MCF 10A (cell line): ENCODE measurements around the gene ATP1A2. TPM values are rescaled to one million over a fixed set of nuclear protein-coding genes. Genes with fewer than 3 reads are reported as not detected.

Source experiments
- BruUV-seq: library from RNA; stranded (reverse); fragments of 400-500 nt; replicated peaks from 2 replicates; lab custom pipeline; 2021; lab: Mats Ljungman, UMichigan
- CTCF ChIA-PET: fragments of 300-600 bp; sonication (Branson Sonifier 250); formaldehyde crosslinking; extraction: SDS; loops from one replicate; lab custom pipeline; 2021; ENCODE audit warnings: antibody characterized with exemption, inconsistent platforms; lab: Yijun Ruan, JAX
- POLR2A ChIA-PET: fragments of 300-600, 350-650 bp; sonication (Branson Sonifier 250); formaldehyde crosslinking; extraction: SDS; loops from one replicate; lab custom pipeline; 2020; ENCODE audit warnings: antibody characterized with exemption, inconsistent platforms; lab: Yijun Ruan, JAX
- DNase-seq: peaks from one replicate; pipeline ENCODE4 v3.0.0-alpha.2; 2018; ENCODE audit not compliant: unreplicated experiment
- H3K27ac Mint-ChIP-seq: one replicate; pipeline ENCODE4 v1.8.0; 2022; ENCODE audit warnings: mild to moderate bottlenecking, low read depth, mixed read lengths; ENCODE audit not compliant: unreplicated experiment
- H3K27me3 Mint-ChIP-seq: one replicate; pipeline ENCODE4 v1.8.0; 2022; ENCODE audit warnings: mixed read lengths; ENCODE audit not compliant: insufficient read depth, unreplicated experiment
- H3K36me3 Mint-ChIP-seq: one replicate; pipeline ENCODE4 v1.8.0; 2022; ENCODE audit warnings: mild to moderate bottlenecking, moderate library complexity, mixed read lengths; ENCODE audit not compliant: insufficient read depth, unreplicated experiment
- H3K4me1 Mint-ChIP-seq: one replicate; pipeline ENCODE4 v1.8.0; 2022; ENCODE audit warnings: mixed read lengths; ENCODE audit not compliant: insufficient read depth, unreplicated experiment
- H3K4me3 Mint-ChIP-seq: one replicate; pipeline ENCODE4 v1.8.0; 2022; ENCODE audit warnings: mild to moderate bottlenecking, moderate library complexity, mixed read lengths; ENCODE audit not compliant: unreplicated experiment
- H3K9me3 Mint-ChIP-seq: one replicate; pipeline ENCODE4 v1.8.0; 2022; ENCODE audit warnings: mixed read lengths; ENCODE audit not compliant: unreplicated experiment
- intact Hi-C: fragments of 100-400 bp; cut with micrococcal nuclease; formaldehyde crosslinking; loops from 2 replicates; pipeline ENCODE4 v1.14.1; 2022
- total RNA-seq: library from RNA; stranded (reverse); gene quantifications from 2 replicates; pipeline ENCODE4 v1.2.3, GENCODE V29; 2022
- TF ChIP-seq, protein P1 (sequence below): fragments of 200-600 bp; IDR thresholded peaks from one replicate; pipeline ENCODE4 v1.8.0; 2022; ENCODE audit warnings: antibody characterized with exemption, mild to moderate bottlenecking; ENCODE audit not compliant: unreplicated experiment

ATP1A2 gene
- total RNA-seq, 1 experiment from 2014 or later, result not detected

DNA sequence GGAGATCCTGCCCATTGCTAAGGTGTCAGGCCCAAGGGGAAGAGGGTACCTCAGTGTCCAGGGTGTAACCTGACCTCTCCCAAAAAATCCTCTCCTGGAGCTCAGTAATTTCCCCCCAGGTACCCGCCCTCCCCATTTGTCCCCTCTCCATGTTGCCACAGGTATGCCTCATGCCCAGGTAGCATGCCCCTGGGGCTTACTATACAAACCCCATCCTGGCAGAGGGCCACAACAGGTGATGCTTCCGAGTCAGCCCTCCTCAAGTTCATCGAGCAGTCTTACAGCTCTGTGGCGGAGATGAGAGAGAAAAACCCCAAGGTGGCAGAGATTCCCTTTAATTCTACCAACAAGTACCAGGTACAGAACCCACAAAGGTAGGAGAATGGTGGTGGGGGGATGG, 51.5 kb downstream of the ATP1A2 start:
- POLR2A ChIA-PET, result interaction anchor here (1.0 kb wide), 1 partner anchor 42 kb away, joined by 3 read pairs; no protein-coding TSS in a partner anchor
- no peak for DNase-seq
- BruUV-seq, result no TSS peak

DNA sequence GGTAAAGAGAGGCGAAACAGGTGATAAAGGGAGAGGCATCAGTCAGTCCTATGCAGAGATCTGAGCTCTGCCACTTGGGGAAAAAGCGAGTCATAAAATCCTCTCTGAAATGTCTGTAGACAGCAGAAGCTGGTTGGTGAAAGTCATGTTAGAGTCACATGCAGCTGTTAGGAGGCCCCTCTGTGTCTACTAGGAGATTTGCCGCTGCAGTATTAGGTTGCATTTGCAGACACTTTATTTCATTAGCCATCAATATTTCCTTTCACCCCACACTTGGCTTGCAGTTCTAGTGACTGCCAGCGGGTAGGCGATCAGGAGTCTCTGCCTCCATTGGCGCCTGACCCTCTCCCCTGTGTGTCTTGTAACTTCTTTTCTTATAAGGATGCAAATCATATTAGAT, 52.0 kb downstream of the ATP1A2 start:
- peaks cover 6% of the 10 kb centered on the region for H3K4me1 Mint-ChIP-seq
- no peak overlapping the region for H3K27ac Mint-ChIP-seq
- H3K36me3 Mint-ChIP-seq, result no peaks in the 10 kb centered on the region
- H3K9me3 Mint-ChIP-seq, result no peaks in the 10 kb centered on the region
- POLR2A ChIA-PET, result interaction anchor here (1.0 kb wide), 1 partner anchor 43 kb away, joined by 3 read pairs; no protein-coding TSS in a partner anchor
- peaks cover 35% of the 10 kb centered on the region for H3K27me3 Mint-ChIP-seq
- intact Hi-C loops, result no loop called here
- DNase-seq, result no peak
- TF ChIP-seq, protein P1, sequence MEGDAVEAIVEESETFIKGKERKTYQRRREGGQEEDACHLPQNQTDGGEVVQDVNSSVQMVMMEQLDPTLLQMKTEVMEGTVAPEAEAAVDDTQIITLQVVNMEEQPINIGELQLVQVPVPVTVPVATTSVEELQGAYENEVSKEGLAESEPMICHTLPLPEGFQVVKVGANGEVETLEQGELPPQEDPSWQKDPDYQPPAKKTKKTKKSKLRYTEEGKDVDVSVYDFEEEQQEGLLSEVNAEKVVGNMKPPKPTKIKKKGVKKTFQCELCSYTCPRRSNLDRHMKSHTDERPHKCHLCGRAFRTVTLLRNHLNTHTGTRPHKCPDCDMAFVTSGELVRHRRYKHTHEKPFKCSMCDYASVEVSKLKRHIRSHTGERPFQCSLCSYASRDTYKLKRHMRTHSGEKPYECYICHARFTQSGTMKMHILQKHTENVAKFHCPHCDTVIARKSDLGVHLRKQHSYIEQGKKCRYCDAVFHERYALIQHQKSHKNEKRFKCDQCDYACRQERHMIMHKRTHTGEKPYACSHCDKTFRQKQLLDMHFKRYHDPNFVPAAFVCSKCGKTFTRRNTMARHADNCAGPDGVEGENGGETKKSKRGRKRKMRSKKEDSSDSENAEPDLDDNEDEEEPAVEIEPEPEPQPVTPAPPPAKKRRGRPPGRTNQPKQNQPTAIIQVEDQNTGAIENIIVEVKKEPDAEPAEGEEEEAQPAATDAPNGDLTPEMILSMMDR, result no peak
- H3K4me3 Mint-ChIP-seq, result no peak overlapping the region
- BruUV-seq, result no TSS peak
- CTCF ChIA-PET, result interaction anchor here (0.7 to 1.4 kb wide), 10 partner anchors 24 to 87 kb away, joined by 3 to 6 read pairs (median 4); no protein-coding TSS in a partner anchor

More for the DNA sequence above, 51.5 kb downstream of the ATP1A2 start:
- peaks cover 6% of the 10 kb centered on the region for H3K4me1 Mint-ChIP-seq
- no peaks in the 10 kb centered on the region for H3K9me3 Mint-ChIP-seq
- no peak overlapping the region for H3K4me3 Mint-ChIP-seq
- CTCF ChIA-PET, result interaction anchor here (0.7 to 1.4 kb wide), 13 partner anchors 11 to 90 kb away, joined by 3 to 6 read pairs (median 3); no protein-coding TSS in a partner anchor
- TF ChIP-seq, protein P1, result no peak
- H3K27ac Mint-ChIP-seq, result no peak overlapping the region
- peaks cover 32% of the 10 kb centered on the region for H3K27me3 Mint-ChIP-seq
- no peaks in the 10 kb centered on the region for H3K36me3 Mint-ChIP-seq
- intact Hi-C loops, result no loop called here

DNA sequence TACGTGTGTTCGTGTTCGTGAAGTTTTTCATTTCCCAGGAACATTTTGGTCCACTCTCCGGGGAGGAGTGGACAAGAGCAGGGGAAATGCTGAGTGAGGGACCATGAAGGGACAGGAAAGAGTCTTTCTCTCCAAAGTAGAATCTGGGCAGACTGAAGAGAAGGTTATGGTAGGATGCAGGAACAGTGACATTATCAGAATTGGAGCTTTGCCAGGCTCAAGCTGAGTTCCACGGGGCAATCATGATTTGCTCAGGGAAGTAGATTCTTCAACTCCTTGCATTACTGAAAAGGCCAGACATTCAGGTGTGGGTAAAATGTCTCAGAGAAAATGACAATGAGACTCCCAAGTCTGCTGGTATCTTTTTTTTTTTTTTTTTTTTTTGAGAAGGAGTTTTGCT, 52.5 kb downstream of the ATP1A2 start:
- no peak for DNase-seq
- TF ChIP-seq, protein P1, result no peak
- peaks cover 40% of the 10 kb centered on the region for H3K27me3 Mint-ChIP-seq
- H3K27ac Mint-ChIP-seq, result no peak overlapping the region
- no peak overlapping the region for H3K4me3 Mint-ChIP-seq
- POLR2A ChIA-PET, result interaction anchor here (1.0 kb wide), 1 partner anchor 43 kb away, joined by 3 read pairs; no protein-coding TSS in a partner anchor
- CTCF ChIA-PET, result interaction anchor here (0.6 to 1.3 kb wide), 5 partner anchors 23 to 248 kb away, joined by 3 to 6 read pairs (median 4); no protein-coding TSS in a partner anchor
- no peaks in the 10 kb centered on the region for H3K9me3 Mint-ChIP-seq
- no peaks in the 10 kb centered on the region for H3K36me3 Mint-ChIP-seq
- intact Hi-C loops, result no loop called here
- H3K4me1 Mint-ChIP-seq, result peaks cover 6% of the 10 kb centered on the region
- BruUV-seq, result no TSS peak

DNA sequence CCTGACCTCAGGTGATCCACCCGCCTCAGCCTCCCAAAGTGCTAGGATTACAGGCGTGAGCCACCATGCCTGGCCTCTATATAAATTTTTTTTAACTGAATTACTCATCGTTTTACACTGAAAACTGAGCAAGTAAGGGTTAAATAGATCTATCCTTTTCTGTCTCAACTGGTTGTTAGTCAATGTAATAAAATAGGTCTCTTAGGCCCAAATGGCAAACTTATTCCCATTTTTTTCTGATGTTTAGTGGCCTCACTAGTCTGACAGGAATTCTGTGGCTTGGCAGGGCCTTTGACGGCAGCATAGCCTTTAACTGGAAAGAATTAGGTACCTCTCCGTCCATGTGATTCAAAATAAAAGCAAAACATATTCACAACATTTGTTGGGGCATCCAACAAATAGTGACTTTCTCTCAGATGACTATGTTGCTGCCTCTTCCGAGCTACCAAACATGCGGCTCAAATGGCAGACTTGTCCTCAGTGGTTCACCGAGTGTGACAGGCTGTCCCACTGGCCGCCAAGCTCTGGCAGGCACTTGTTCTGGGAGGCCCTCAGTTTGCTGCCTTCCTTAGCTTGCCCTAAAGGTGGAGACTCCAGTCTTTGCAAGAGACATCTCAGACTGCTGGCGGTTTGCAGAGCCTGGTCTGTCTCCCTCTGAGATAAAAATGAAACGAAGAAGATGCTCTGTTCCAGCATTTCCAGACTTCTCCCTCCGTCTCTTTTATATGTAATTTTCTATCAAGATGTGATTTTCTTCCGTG, 53.2 kb downstream of the ATP1A2 start:
- Mint-ChIP-seq H3K4me1 (peaks cover 6% of the 10 kb centered on the region), H3K4me3 (no peak overlapping the region), H3K36me3 (no peaks in the 10 kb centered on the region), H3K27ac (no peak overlapping the region), H3K27me3 (peaks cover 47% of the 10 kb centered on the region), H3K9me3 (no peaks in the 10 kb centered on the region)
- CTCF ChIA-PET, result interaction anchor here (0.6 to 2.4 kb wide), 7 partner anchors 18 to 247 kb away, joined by 3 to 10 read pairs (median 4); no protein-coding TSS in a partner anchor
- no TSS peak for BruUV-seq
- TF ChIP-seq, protein P1, result no peak
- intact Hi-C loops, result no loop called here
- DNase-seq, result no peak
- POLR2A ChIA-PET, result interaction anchor here (0.7 to 1.5 kb wide), 4 partner anchors 8 to 94 kb away, joined by 3 to 6 read pairs (median 4); partner anchors contain the start of gene DCAF8
